PC-3 (cell line): ENCODE measurements around the gene AMZ1. TPM values are rescaled to one million over a fixed set of nuclear protein-coding genes. Genes with fewer than 3 reads are reported as not detected.

Source experiments
- ATAC-seq: fragments of 200-7000 bp; cut with Tn5 transposase; 2 replicates; pipeline ENCODE4 v1.9.1; 2020; ENCODE audit warnings: mild to moderate bottlenecking, moderate library complexity
- Bru-seq: library from RNA; stranded (reverse); fragments of 400-500 nt; gene quantifications from one replicate; lab custom pipeline; 2021; lab: Mats Ljungman, UMichigan
- BruChase-seq, 2 experiments: library from RNA; stranded (reverse); fragments of 400-500 nt; gene quantifications; one replicate each; lab custom pipeline; 2021; lab: Mats Ljungman, UMichigan
- BruUV-seq: library from RNA; stranded (reverse); fragments of 400-500 nt; replicated peaks from 2 replicates; lab custom pipeline; 2021; lab: Mats Ljungman, UMichigan
- CTCF ChIA-PET: fragments of 300-600 bp; sonication (Branson Sonifier 250); formaldehyde crosslinking; loops from one replicate; lab custom pipeline; 2022; ENCODE audit warnings: antibody characterized with exemption; lab: Charles Lee
- POLR2A ChIA-PET: fragments of 300-600 bp; sonication (Branson Sonifier 250); formaldehyde crosslinking; loops from one replicate; lab custom pipeline; 2022; ENCODE audit warnings: antibody characterized with exemption; ENCODE audit not compliant: unreplicated experiment; lab: Charles Lee
- DNase-seq: peaks from one replicate; pipeline ENCODE4 v3.0.0-alpha.2; 2015
- H2AFZ ChIP-seq: fragments of 300-600 bp; sonication (generic); 2 replicates; pipeline ENCODE4 v1.6.0; 2016; ENCODE audit warnings: antibody characterized with exemption, low read length
- H3F3A ChIP-seq: fragments of 300-600 bp; sonication (generic); one replicate; pipeline ENCODE4 v1.6.0; 2017; ENCODE audit warnings: antibody characterized with exemption, low read length, control low read depth, mild to moderate bottlenecking; ENCODE audit not compliant: unreplicated experiment
- H3K27ac ChIP-seq: fragments of 300-600 bp; sonication (generic); 2 replicates; pipeline ENCODE4 v1.5.1; 2016; ENCODE audit warnings: mild to moderate bottlenecking, low read length
- H3K27me3 ChIP-seq: fragments of 300-600 bp; sonication (generic); 2 replicates; pipeline ENCODE4 v1.6.1; 2016; ENCODE audit warnings: low read length, mixed read lengths
- H3K36me3 ChIP-seq: fragments of 300-600 bp; sonication (generic); 2 replicates; pipeline ENCODE4 v1.6.1; 2016; ENCODE audit warnings: low read depth, mixed run types, low read length, mixed read lengths
- H3K4me1 ChIP-seq: fragments of 300-600 bp; sonication (generic); 2 replicates; pipeline ENCODE4 v1.5.1; 2016; ENCODE audit warnings: low read length; ENCODE audit not compliant: insufficient read depth
- H3K4me2 ChIP-seq: fragments of 300-600 bp; sonication (generic); 2 replicates; pipeline ENCODE4 v1.6.0; 2016; ENCODE audit warnings: low read length
- H3K4me3 ChIP-seq: fragments of 300-600 bp; sonication (generic); 2 replicates; pipeline ENCODE4 v1.5.1; 2016; ENCODE audit warnings: mild to moderate bottlenecking, low read length, mixed read lengths
- H3K79me2 ChIP-seq: fragments of 300-600 bp; sonication (generic); 2 replicates; pipeline ENCODE4 v1.6.1; 2017; ENCODE audit warnings: low read length, mixed read lengths
- H3K9ac ChIP-seq: fragments of 300-600 bp; sonication (generic); 2 replicates; pipeline ENCODE4 v1.6.0; 2016; ENCODE audit warnings: mild to moderate bottlenecking, low read length
- H3K9me2 ChIP-seq: fragments of 300-600 bp; sonication (generic); replicated peaks from 2 replicates; pipeline ENCODE4 v1.6.1; 2016; ENCODE audit warnings: mixed run types, low read length, mixed read lengths
- H3K9me3 ChIP-seq: fragments of 300-600 bp; sonication (generic); 2 replicates; pipeline ENCODE4 v1.6.1; 2016; ENCODE audit warnings: low read length, mixed read lengths
- H4K20me1 ChIP-seq: fragments of 300-600 bp; sonication (generic); 2 replicates; pipeline ENCODE4 v1.6.1; 2016; ENCODE audit warnings: low read length, mixed read lengths
- EZH2 ChIP-seq: fragments of 300-600 bp; sonication (generic); IDR thresholded peaks from one replicate; pipeline ENCODE4 v1.6.1; 2017; ENCODE audit warnings: antibody characterized with exemption, mild to moderate bottlenecking, low read length; ENCODE audit not compliant: unreplicated experiment
- EZH2phosphoT487 ChIP-seq: fragments of 300-600 bp; sonication (generic); IDR thresholded peaks from 2 replicates; pipeline ENCODE4 v1.6.1; 2018; ENCODE audit warnings: mild to moderate bottlenecking, antibody characterized with exemption, low read length, borderline replicate concordance
- intact Hi-C: fragments of 100-400 bp; cut with micrococcal nuclease; formaldehyde crosslinking; loops from 2 replicates; pipeline ENCODE4 v1.9.0; 2023
- long read RNA-seq: library from polyadenylated mRNA; unstranded; transcript quantifications from one replicate; pipeline ENCODE4 v2.0.0, GENCODE V29; 2021; ENCODE audit not compliant: unreplicated experiment
- total RNA-seq: library from RNA; depleted of rRNA; stranded (reverse); fragments of >200 nt; gene quantifications from 2 replicates; pipeline ENCODE4 v1.2.3, GENCODE V29; 2014; rRNA removed
- TF ChIP-seq, protein P1 (sequence below): fragments of 300-600 bp; sonication (generic); conservative IDR thresholded peaks from 2 replicates; pipeline ENCODE4 v1.5.1; 2017; ENCODE audit warnings: antibody characterized with exemption, low read depth, mild to moderate bottlenecking, low read length

Gene AMZ1, protein sequence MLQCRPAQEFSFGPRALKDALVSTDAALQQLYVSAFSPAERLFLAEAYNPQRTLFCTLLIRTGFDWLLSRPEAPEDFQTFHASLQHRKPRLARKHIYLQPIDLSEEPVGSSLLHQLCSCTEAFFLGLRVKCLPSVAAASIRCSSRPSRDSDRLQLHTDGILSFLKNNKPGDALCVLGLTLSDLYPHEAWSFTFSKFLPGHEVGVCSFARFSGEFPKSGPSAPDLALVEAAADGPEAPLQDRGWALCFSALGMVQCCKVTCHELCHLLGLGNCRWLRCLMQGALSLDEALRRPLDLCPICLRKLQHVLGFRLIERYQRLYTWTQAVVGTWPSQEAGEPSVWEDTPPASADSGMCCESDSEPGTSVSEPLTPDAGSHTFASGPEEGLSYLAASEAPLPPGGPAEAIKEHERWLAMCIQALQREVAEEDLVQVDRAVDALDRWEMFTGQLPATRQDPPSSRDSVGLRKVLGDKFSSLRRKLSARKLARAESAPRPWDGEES
- total RNA-seq (0.75 TPM in 1 of 2 replicates, not detected in the other), Bru-seq, nascent RNA (percentile 10 among the genes with signal in this experiment), BruChase-seq, experiment 1, labeled RNA remaining after a 6-hour chase (percentile 24 among the genes with signal in this experiment), BruChase-seq, experiment 2, labeled RNA remaining after a 2-hour chase (percentile 14 among the genes with signal in this experiment)
- long read RNA-seq, partial matches to known transcripts, result 0 of 4 reads
- long read RNA-seq, other reads (novel, unspliced or antisense), result 4 of 4 reads

DNA sequence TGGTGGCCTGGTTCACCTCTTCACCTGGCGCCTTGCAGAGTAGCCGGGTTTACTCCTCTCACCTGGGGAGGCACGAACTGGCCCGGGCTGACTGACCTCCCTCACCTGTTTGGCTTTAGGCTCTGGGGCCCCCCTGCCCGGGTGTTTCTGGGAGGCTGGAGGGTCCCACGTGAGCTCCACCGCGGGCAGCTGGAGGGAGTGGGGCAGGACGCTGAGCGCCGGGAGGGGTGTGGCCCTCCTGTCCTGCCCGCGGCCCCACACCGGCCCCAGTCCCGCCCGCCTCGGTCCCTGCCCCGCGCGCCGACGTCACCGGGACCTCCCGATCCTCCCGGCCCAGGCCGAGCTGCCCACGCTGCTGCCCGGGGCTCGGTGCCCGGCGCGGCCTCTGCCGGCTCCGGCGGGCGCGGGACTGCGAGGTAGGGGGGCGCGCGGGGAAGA is at the start of gene AMZ1:
Gene AMZ1 (plus strand): TSS at position 322 of the 438 bp plus-strand sequence. CDS start 12,250 bp downstream, outside the sequence.
- DNase-seq, result no peak
- H2AFZ ChIP-seq, result peak within 1 kb of the TSS; percentile 48; the same call in 1 of the 2 replicates
- no peaks in the 10 kb centered on the region for H3K9me2 ChIP-seq
- BruUV-seq, result no TSS peak
- ATAC-seq, result peak; percentile 25; the same call in 1 of the 2 replicates
- ChIA-PET CTCF (no interaction called here), POLR2A (no interaction called here)
- no peaks in the 10 kb centered on the region for H4K20me1 ChIP-seq
- TF ChIP-seq EZH2, result no peak
- TF ChIP-seq, protein P1, sequence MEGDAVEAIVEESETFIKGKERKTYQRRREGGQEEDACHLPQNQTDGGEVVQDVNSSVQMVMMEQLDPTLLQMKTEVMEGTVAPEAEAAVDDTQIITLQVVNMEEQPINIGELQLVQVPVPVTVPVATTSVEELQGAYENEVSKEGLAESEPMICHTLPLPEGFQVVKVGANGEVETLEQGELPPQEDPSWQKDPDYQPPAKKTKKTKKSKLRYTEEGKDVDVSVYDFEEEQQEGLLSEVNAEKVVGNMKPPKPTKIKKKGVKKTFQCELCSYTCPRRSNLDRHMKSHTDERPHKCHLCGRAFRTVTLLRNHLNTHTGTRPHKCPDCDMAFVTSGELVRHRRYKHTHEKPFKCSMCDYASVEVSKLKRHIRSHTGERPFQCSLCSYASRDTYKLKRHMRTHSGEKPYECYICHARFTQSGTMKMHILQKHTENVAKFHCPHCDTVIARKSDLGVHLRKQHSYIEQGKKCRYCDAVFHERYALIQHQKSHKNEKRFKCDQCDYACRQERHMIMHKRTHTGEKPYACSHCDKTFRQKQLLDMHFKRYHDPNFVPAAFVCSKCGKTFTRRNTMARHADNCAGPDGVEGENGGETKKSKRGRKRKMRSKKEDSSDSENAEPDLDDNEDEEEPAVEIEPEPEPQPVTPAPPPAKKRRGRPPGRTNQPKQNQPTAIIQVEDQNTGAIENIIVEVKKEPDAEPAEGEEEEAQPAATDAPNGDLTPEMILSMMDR, result no peak
- no peak for TF ChIP-seq EZH2phosphoT487
- H3K4me3 ChIP-seq, result 0 out of 2 replicates have a peak within 1 kb of the TSS, but pooled peaks have one; percentile 27
- H3K9ac ChIP-seq, result no peak within 1 kb of the TSS
- intact Hi-C loops, result no loop called here
- H3K27me3 ChIP-seq, result peaks cover 16% of the 10 kb centered on the region
- no peaks in the 10 kb centered on the region for H3K4me1 ChIP-seq
- peak within 1 kb of the TSS; percentile 54 for H3K4me2 ChIP-seq
- H3K9me3 ChIP-seq, result no peaks in the 10 kb centered on the region
- H3K36me3 ChIP-seq, result no peaks in the 10 kb centered on the region
- H3K27ac ChIP-seq, result no peak within 1 kb of the TSS
- no peaks in the 10 kb centered on the region for H3K79me2 ChIP-seq
- H3F3A ChIP-seq, result no peaks in the 10 kb centered on the region

DNA sequence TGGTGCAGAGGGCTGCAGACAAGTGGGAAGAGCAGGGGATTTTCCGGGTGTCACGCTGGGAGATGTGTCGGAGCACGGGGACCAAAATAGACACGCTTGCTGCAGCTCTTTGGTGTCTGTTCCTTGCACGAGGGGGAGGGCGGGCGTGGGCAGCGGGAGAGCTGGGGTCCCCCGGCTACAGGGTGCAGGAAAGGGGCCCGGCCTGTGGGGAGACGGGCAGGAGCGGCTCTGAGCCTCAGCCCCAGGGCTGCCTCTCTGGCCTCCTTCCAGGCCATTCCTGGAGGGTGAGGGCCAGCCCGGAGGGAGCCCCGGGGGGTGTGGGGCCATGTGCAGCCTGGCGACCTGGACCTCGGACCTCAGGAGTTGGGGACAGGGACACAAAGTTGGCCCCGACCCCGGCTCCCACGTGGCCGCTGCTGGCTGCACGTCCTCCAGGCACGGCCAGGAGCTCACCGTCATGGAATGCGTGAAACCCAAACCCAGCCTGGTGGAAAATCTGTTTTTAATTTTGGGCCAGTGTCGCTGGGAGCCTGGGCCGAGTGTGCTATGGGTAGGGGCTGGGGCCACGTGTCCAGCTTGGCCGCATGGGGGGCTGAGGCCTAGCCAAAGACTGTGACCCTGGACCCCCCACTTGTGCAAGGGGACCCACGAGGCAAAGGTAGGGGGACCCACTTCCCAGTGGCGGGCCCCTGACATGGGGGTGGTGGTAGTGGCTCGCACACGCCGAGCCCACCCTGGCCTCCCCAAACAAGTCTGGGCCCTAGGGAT is 49.6 kb upstream of the AMZ1 start:
- peaks cover 9% of the 10 kb centered on the region for H3K4me1 ChIP-seq
- DNase-seq (no peak), ATAC-seq (no peak)
- H3K79me2 ChIP-seq, result peaks cover 44% of the 10 kb centered on the region
- H3K9me2 ChIP-seq, result no peaks in the 10 kb centered on the region
- H3K9ac ChIP-seq, result no peak overlapping the region
- no peak overlapping the region for H3K4me2 ChIP-seq
- no peaks in the 10 kb centered on the region for H3K27me3 ChIP-seq
- BruUV-seq, result no TSS peak
- H3K27ac ChIP-seq, result no peak overlapping the region
- H3F3A ChIP-seq, result no peaks in the 10 kb centered on the region
- no peak overlapping the region for H2AFZ ChIP-seq
- CTCF ChIA-PET, result no interaction called here
- H4K20me1 ChIP-seq, result peaks cover 13% of the 10 kb centered on the region; the same call in 1 of the 2 replicates
- intact Hi-C loops, result no loop called here
- POLR2A ChIA-PET, result interaction anchor here (0.6 kb wide), 1 partner anchor 372 kb away, joined by 5 read pairs; no protein-coding TSS in a partner anchor
- H3K9me3 ChIP-seq, result no peaks in the 10 kb centered on the region
- TF ChIP-seq, protein P1, result no peak
- TF ChIP-seq EZH2 (no peak), EZH2phosphoT487 (no peak)
- no peak overlapping the region for H3K4me3 ChIP-seq
- H3K36me3 ChIP-seq, result no peaks in the 10 kb centered on the region
